ENCODE results near the gene AMOTL2.
A peak's percentile ranks its signal among the peaks of the same experiment; 100 is the strongest.

AMOTL2 gene

DNA sequence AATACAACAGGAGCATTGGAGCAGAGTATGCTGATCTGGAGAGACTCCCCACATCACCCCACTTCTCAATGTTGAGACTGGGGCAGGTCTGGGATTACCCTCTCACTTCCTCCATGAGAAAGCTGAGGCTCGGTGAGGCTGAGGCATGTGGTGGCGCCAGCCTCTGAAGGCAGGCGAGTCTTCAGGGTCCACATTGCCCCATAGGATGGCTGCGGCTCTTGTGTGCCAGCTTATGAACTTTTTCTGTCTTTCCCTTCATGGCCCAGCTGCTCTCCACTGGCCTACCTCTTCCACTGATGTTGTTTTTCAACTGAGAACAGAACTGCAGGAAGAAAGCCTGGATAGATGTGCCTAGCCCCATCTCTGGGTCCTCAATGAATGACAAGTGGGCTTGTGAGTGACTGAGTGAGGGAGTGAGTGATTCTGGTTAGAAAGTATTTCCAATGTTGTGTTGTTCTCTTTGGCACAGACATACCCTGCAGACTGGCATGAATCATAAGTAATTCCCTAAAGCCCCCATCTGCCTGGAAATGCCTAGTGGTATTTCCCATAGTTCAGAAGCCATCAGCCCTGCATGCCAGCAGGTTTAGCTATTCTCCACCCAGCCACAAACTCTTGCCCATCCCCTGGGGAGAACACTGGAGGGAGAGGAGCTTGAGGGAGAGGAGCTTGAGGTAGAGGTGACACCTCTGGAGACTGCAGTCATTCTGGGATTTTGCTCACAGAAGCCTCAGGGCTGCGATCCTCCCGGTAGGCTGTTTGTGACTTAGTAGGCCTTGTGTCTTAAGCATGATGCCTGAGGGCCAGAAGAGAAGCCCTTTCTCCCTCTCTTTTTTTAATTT, 56.9 kb downstream of the AMOTL2 start:
- no peak for DNase-seq

DNA sequence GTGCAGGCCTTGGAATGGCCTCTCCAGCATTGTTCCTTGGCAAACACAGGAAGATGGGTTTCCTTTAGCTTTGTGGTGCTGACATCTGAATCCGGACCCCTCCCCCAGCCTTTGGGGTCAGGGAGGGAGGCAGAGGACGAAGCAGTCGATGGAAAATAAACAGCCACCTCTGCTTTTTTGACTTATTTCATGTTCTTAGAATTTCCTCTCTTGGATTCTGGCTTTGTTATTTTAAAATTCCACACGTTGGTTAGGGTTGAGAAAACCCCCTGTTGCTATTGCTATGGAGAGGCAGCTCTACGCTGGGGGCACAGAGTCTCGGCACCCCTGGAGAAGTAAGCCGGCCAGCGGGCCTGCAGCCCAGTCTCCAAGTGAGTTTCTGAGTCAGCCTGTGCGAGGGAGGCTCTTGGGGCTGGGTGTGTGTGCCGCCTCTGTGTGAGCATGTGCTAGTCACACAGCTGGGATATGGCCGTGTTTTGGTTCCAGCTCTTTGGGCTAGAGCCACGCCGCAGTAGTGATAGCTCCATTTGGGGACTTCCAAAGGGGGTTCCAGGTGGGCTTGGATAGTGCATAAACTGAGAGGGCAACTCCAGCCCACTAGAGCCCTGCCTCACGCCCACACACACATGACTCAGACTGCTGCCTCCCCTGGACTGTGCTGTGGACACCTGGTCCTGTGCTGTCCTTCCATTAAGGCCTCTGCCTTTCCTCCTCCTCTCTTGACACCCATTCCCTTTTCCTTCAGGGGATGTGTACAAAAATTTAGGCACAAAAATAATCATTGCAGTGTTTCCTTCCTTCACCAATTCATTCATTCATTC, 58.8 kb downstream of the AMOTL2 start:
- peak in 3 of 51 donors; percentile 20 to 50 (median 37) for DNase-seq

DNA sequence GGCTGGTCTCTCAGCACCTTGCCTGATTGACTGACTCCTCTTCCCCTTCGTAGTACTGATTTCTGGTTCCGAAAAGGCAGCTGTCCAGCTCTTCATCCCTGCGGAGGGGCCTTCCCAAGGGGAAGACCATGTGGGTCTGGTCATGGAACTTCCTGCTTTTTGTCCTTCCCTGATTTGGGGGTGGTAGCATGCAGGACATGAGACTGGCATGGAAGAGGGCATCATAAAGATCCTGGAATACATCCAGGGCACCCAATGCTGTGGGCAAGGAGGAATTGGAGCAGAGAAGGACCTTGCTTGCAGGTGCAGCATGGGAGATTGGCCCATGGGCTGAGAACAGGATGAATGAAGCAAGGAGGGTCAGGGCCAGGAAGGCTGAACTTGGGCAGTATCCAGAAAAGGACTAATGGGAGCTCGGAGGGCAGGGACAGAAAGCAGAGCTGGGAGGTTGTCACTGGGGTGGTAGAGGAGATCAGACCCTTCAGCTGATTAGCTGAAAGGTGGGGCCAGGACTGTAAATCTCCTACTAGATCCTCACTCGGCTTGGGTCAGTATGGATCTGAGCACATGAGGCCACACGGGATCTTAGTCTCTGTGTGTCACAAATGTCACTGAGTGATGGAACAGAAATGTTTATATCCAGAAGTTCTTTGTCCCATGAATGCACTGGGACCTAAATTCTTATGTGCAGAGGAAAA, 59.5 kb downstream of the AMOTL2 start:
- DNase-seq: no peak

DNA sequence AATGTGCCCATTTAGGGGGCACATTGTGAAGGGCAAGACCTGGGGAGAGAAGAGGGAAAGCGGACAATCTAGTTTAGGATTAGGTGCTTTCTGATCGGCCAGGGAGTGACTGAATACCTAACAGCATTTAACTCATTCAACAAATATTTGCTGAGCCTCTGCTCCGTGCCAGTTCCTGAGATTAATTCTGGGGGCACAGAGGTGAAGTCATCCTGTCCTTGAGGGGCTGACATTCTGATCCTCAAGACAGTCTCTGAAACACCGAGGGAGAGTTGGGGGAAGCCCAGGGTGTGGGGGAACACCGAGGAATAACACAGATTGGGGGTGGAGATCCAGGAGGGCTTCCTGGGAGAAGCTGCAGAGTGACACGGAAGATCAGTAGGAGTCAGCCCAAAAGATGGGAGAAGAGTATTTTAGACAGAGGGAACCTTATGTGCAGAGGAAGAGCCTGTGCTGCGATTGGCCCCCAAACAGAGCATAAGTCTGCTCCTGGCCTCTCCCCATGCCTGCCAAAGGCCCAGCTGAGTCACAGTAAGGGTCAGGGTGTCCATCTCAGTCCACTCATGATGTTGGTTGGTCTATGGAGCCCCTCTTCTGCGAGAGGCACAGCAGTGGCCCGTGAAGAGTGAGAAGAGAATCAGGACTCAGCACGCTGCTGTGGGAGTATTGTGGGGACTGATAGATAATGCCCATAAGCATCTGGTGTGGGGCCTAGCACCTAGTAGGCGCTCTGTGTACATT, 60.2 kb downstream of the AMOTL2 start:
- no peak for DNase-seq

DNA sequence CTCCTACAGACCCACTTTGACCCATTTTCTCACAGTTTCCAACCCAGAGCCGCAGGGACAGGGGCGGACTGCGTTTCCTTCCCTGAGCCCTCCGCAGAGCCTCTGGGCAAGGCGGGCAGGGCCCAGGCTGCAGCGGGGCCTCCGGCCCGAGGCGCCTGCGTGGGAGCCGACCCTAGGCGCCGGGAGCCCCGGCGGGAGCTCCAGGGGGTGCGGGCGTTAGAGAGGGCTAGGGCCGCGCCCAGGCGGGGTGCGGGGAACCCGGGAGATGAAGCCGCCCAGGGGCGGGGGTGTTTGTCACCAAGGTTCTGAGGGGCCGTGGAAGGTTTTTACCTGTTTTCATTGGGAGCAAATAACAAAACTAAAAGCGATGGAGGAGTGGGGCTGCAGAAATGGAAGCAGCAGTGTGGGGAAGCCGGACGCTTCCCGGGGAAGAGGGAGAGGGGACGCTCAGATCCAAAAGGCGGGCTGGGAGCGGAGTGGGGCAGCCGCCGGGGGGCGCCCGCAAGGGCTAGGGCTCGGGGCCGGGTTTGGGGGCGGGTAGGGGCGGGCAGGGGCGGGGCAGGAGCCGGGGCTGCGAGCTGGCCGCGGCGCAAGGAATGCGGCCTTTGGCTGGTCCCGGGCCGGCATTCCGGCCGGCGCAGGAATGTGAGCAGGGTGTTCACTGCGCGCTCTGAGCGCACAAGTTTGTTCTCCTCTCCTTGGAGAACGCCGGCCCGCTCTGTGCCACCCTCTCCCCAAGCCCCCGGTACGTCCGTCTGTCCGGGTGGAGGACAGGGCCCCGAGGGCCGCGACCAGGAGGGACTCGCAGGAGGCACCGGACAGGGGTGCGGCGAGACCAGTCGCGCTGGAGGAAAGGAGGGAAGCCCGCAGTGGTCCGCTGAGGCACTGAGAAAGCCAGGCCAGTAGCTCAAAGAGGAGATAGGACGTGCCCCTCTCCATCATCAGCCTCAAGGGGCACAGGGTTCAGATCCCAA, 61.1 kb downstream of the AMOTL2 start:
- peak in 12 of 51 donors; percentile 10 to 47 (median 24) for DNase-seq

DNA sequence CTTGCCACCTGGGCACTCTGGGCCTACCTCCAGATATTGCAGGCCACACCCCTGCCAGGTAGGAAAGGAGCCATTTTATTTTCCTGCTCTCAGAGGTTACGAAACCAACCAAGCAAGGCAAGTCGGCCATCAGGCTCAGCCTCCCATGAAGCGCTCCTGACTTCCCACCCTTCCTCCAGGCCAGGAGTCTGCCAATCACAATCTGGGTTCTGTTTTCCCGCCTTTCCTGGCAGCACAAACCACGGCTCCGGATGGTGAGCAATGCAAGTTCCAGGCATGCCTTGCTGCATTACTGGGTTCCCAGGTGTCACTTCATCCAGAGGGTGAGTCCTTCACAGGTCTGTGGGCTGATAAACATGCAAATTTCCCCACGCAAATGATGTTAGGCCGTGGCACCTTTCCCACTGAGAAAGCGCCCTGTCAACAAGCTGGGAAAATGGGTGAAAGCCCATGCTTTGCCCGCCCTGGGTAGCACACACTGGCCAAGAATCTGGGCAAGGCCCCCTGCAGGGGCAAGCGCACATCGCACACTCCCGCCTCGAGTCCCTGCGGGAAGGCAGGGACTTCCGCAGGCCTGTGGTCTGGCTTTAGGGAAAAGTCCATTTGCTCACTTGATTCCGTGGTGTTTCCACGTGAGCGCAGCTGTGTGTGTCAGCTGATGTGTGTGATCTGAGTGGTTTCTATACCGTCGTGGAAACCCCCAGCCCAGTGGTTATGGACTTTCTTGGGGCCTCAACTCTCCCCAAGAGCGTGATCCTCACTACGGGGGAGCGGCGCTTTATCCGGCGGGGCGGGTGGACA, 62.0 kb downstream of the AMOTL2 start:
- DNase-seq: no peak

DNA sequence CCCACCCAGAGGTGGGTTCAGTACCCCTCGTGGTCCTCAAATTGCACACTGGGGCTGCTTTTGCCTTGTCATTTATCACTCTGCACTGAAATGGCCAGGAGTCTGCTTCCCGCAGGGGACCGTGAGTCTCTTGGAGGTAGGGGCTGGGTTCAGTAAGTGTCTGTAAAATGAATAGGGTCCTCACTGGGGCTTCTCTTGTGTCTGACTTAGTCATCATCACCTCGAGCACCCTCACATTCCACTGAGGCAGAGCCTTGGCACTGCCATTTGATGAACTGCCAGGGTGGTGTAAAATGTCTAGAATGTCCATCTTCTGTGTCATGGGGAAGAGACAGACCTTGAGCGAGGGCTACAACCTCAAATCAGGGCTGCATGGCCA, 62.6 kb downstream of the AMOTL2 start:
- no peak for DNase-seq

DNA sequence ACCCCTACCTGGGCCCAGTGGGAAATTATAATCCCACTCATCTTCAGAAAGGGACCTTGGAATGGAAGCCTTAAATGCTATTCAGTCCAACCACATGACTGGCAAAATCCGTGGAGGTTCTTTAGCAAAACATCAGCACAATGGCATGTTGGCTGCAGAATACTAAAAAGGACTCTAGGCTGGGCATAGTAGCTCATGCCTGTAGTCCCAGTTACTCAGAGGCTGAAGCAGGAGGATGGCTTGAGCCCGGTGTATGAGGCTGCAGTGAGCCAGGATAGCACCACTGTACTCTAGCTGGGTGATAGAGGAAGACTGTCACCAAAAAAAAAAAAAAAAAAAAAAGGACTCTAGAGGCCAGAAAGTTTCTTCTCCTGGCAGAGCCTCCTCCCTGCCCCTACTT, 63.0 kb downstream of the AMOTL2 start:
- DNase-seq: no peak

DNA sequence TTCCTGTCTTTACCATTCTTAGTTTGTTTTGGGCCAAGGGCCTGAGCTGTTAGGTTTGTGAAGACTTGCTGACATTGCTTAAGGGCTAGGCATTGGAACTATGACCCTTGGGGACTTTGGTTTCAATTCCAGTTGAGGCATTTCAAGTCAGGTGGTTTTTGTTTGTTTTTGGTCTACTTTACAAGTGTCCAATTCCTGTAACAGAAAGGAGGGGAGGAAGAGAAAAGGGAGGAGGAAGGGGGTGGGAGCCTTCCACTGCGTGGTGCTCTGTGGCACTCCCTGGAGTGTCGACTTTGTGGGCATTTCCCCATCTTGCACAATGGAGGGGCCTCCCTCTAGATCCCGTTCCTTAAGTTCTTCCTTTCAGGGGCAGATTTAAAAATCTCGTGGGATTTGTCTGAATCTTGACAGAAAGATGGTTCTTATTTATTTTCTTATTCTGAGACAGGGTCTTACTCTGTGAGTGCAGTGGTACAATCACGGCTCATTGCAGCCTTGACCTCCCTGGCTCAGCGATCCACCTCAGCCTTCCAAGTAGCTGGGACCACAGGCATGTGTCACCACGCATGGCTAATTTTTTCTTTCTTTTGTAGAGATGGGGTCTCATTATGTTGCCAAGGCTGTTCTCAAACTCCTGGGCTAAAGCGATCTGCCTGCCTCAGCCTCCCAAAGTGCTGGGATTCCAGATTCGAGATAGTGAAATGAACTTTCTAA, 64.1 kb downstream of the AMOTL2 start:
- no peak for DNase-seq

DNA sequence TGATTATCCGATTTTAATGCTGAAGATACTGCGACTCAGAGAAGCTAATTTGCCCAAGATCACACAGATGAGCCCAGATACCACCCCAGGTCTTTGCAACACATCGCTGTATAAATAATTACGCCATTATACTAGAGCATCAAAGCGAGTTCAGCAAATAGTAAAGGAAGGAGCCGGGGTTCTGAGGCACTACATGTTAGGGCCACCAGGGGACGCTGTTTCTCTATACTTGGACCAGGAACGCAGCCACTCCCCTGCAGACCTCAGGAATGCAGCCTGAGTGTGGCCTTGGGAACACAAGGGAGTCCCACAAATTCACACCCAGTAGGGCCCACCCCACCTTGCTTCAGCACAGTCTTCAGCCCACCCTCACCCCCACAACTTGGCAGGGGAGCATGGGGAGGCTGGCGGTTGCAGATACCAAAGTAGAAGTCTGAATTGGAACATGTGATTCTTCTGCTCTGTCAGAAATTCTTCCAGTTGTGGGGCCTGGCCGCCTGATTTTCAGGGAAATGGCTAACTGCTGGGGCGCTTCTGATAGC, 65.8 kb downstream of the AMOTL2 start:
- DNase-seq: peak; percentile 25 to 91 (median 64)

DNA sequence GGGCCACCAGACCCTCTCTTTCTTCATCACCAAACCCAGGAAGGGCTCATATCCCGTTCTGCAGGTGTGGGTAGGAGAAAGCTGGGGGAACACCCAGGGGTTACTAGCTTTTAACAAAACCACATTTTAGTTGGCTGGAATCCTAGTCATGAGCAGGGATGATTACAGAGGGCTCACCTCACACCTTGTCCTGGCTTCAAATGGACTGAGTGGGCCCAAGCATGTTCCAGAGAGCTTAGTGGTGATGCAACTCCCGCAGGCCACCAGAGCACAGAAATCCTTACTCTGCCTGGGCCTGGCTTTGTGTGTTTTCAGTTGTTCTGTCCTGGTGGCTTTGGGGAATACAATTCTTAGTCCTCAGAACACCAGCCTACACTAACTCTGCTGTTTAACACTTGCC, 66.8 kb downstream of the AMOTL2 start:
- DNase-seq: no peak

DNA sequence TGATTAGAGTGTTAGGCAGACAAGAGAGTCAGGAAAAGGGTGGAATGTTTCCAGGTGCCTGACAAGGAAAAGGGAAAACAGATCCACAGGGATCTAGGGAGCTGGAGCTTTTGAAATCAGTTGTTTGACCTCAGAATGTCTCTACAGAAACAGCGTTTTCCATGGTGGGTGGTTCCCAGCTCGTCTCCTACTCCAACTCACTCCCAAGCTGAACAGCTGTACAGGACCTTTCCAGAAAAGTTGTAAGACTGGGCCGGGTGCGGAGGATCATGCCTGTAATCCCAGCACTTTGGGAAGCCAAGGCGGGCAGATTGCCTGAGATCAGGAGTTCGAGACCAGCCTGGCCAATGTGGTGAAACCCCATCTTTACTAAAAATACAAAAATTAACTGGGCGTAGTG, 67.9 kb downstream of the AMOTL2 start:
- DNase-seq: no peak

Data from hypothalamus (tissue), 51 donors.